Activated CD4-positive, alpha-beta T cell treated with anti-CD3 and anti-CD28 coated beads, Interleukin-2, Interleukin-4, amounts not matched to agents 100 ng/mL and 50 ng/mL, durations not matched to agents 16 hours and 8 hours (primary cell): ENCODE data around the gene HGD.
A peak's percentile ranks its signal among the peaks of the same experiment; 100 is the strongest.
"Not testable (repeated sequence)": the region's sequence is repeated elsewhere in the genome, so short reads cannot be mapped to it uniquely, and the experiment has no call there.

Source experiments
- DNase-seq: peaks from one replicate; pipeline ENCODE4 v3.0.0-alpha.2; 2020; ENCODE audit warnings: low spot score

The HGD gene

GRCh38 chr3:120678984-120679383, 3.1 kb downstream of the HGD start:
- no peak for DNase-seq

DNA sequence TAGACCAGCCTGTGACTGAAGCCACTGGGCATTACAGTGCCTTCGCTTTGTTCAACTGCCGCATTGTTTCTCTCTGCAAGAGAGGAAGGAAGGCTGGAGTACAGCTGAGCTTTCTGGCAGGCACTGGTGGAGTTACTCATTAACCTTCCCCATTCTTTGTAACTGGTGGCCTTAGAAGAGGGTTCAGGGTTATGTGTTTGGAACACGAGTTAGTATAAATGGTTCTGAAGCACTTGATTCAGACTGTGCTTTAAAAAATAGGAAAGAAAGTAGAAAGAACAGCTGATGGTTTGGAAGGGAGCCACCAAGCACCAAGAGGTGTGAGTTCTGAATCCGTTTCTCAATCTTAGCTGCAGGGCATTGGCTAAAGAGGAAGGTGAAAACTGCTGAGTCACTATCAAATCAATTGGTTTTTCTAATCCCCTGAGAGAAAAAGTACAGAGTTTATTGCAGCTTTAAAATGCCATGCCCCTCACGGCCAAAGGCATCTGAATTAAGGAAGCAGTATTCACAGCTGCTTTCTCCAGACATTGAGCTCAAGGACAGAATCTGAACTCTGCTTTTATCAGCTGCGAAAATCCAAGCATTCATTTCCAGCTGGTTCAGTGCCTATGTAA, 3.6 kb downstream of the HGD start:
- peak; percentile 1 for DNase-seq

DNA sequence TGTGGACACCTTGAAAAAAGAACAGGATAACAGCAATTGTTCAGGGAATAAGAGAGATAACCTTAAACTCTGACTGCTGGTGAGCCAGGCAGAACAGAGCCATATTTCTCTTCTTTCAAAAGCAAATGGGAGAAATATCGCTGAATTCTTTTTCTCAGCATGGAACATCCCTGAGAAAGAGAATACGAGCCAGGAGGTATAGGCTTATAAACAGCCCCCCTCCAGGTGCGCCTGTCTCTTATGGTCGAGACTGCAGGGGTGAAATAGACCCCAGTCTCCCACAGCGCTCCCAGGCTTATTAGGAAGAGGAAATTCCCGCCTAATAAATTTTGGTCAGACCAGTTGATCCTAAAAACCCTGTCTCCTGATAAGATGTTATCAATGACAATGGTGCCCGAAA, 4.8 kb downstream of the HGD start:
- not testable (repeated sequence) for DNase-seq

DNA sequence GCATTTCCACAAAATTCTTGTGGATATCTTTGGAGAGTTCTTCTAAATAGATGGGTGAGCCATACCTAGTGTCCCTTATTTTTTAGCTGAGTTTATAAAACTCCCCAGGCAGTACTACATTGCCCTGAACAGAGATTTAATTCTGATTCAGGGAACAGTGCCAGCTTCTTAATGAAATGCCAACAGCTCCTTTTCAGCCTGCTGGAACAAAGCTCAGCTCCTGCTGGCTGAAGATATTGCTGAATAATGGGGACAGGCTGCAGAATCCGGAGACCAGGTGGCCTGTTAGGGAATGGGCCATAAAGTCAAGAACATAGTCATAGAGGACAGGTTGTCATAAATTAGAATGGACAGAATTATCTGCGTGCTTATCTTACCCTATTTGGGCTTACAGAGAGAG, 8.9 kb downstream of the HGD start:
- DNase-seq, result no peak

DNA sequence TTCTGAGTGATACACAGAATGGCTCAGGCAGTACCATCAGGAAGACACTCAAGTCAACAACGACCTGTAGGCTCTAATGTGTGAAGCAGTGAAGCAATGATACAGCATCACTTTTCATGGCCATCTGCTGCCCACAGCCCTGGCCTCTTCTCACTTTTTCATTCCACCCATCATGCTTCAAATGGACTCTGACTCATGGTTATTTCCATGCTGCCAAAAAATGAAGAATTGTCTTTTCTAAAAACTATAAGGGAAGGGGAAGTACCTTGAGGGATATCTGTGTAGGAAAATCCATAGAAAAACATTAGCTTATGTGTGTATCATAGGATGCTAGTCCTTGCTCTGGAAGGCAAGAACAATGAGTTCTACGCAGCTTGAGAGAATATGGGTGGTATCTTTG, 11.5 kb downstream of the HGD start:
- DNase-seq, result no peak

DNA sequence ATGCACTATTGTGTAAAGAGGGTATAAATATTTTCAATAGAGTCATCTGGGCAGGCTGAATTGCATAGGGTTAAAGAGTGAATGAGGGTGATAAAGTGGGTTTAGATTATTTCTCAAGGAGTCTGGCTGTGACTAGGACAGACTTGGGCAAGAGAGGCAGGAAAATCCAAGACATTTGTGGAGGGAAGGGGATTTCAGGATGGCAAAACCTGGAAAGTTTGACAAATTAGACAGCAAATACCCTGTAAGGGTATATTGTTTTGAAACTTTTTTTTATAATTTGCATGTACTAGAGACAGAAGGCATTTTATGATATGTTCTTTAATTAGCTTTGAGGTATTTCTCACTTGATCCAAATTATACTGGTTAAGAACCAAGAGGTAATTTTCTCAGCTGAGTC, 17.1 kb downstream of the HGD start:
- no peak for DNase-seq

DNA sequence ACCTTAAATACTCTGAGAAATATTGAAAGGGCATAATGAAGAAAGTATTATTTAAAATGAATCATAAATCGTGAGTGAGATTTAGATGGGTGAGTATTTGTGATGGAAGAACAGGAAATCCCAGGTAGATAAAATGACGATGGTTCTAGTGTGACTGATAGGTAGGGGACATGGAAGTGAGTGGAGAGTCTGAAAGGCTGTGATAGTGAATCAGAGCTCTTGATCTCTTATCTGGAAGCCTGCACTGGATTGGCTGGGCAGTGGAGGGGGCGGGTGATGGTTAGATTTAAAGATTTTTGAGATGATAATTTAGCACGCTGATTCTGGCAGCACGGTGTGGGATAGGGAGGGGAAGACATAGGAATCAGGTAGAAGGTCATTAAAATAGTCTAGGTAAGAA, 20.1 kb downstream of the HGD start:
- no peak for DNase-seq

- no peak for DNase-seq
These were observed 20.7 kb downstream of the HGD start for GRCh38 chr3:120661106-120661905.

DNA sequence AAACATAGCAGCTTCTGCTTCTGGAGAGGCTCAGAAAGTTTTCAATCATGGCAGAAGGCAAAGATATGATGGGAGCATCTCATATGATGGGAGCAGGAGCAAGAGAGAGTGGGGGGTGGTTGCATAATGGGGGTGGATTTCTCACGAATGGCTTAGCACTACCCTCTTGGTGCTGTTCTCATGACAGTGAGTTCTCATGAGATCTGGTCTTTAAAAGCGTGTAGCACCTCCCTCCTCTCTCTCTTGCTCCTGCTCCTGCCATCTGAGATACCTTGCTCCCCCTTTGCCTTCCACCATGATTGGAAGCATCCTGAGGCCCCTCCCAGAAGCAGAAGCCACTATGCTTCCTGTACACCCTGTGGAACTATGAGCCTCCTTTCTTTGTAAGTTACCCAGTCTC, 22.2 kb downstream of the HGD start:
- DNase-seq, result no peak

- DNase-seq, result no peak
These were observed 22.8 kb downstream of the HGD start for GRCh38 chr3:120659285-120659684.

- DNase-seq, result no peak
These were observed 29.0 kb downstream of the HGD start for GRCh38 chr3:120652896-120653545.

GRCh38 chr3:120652281-120652680, 29.8 kb downstream of the HGD start:
- DNase-seq, result no peak

DNA sequence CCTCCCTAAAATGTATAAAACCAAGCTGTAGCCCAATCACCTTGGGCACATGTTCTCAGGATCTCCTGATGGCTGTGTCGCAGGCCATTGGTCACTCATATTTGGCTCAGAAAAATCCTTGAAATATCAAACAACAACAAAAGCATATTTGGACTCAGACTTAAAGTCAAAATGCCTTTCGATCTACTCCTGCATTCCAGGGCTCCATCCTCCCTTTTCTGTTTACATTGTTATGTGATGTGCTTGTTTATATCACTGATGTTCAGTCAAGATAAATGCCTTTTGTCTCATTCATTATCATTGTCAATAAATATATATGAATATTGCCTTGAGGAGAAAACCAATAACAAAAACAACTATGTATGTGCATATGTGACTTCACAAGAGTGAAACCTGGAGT, 31.7 kb downstream of the HGD start:
- no peak for DNase-seq

- no peak for DNase-seq
These were observed 32.2 kb downstream of the HGD start for GRCh38 chr3:120649830-120650233.

DNA sequence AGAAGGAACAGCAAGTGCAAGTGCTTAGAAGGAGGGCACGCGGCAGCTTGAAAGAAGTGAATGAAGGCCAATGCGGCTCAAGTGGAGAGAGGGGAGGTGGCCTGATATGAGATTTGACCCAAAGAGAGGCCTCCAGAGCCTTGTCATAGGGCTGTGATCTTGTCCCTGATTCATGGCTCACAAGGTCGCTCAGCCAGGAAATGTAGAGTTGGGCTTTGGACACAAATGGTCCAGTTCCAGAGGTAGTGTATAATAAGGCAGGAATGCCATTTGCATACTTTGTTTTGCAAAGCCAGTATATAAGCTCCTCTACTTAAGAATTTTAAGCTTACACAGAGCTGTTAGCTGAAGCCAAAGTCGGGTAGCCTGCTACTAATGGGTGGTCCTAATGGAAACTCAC, 33.7 kb downstream of the HGD start:
- DNase-seq, result no peak

GRCh38 chr3:120646771-120647432, 35.1 kb downstream of the HGD start:
- no peak for DNase-seq

- no peak for DNase-seq
These were observed 36.8 kb downstream of the HGD start for GRCh38 chr3:120645083-120645845.

DNA sequence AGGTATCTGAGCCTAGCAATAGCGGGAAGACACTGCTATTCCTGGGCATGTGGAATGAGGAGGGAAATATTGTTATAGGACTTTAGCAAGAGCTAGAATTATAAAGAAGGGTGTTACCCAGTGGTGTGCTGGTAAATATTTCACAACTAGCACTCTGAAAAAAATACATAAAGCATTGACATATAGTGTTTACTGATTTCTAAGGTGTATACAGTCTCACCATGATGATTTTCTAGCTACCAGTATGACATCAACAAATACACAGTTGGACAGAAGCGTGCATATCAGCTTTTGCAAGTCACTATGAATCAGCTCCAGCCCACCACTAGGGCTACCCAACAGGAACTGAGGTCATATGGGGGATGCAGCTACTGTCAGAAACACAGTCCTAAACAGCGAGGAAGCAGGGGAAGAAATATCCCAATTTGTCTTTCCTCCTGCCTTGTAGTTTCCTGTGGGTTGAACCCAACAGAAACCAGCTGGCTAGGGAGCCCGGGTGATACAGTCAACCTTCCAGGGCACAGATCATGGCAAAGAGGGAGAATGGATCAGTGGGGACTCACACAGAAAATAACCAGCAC, 39.6 kb downstream of the HGD start:
- DNase-seq, result no peak

- no peak for DNase-seq
These were observed 40.3 kb downstream of the HGD start for GRCh38 chr3:120641696-120642246.

GRCh38 chr3:120640231-120640630, 41.8 kb downstream of the HGD start:
- DNase-seq, result no peak

DNA sequence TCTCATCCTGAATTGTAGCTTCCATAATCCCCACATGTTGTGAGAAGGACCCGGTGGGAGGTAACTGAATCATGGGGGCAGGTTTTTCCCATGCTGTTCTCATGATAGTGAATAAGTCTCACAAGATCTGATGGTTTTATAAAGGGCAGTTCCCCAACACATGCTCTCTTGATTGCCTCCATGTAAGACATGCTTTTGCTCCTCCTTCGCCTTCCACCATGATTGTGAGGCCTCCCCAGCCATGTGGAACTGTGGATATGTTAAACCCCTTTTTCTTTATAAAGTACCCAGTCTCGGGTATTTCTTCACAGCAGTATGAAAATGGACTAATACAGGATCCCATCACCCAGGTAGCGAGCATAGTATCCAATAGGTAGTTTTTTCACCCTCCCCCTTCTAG, 43.2 kb downstream of the HGD start:
- not testable (repeated sequence) for DNase-seq
